ENCODE measurements around the gene RNF44.
"Not testable (repeated sequence)": the region's sequence is repeated elsewhere in the genome, so short reads cannot be mapped to it uniquely, and the experiment has no call there.

Gene RNF44

GRCh38 chr5:176519810-176520720 lies 17.1 kb downstream of the RNF44 start:
- DNase-seq (ENCODE audit: low read depth in 2 of 2): no peak

- no peak for DNase-seq (ENCODE audit: low read depth in 2 of 2)
Observed at GRCh38 chr5:176517053-176517661, 20.0 kb downstream of the RNF44 start.

GRCh38 chr5:176515396-176515795 lies 21.8 kb downstream of the RNF44 start:
- DNase-seq (ENCODE audit: low read depth in 2 of 2): no peak

GRCh38 chr5:176514244-176514950 lies 22.8 kb downstream of the RNF44 start:
- DNase-seq (ENCODE audit: low read depth in 2 of 2): no peak

- no peak for DNase-seq (ENCODE audit: low read depth in 2 of 2)
Observed at GRCh38 chr5:176513788-176514187, 23.4 kb downstream of the RNF44 start.

GRCh38 chr5:176508603-176509002 lies 28.6 kb downstream of the RNF44 start:
- DNase-seq (ENCODE audit: low read depth in 2 of 2): no peak

GRCh38 chr5:176507911-176508310 lies 29.3 kb downstream of the RNF44 start:
- no peak for DNase-seq (ENCODE audit: low read depth in 2 of 2)

- no peak for DNase-seq (ENCODE audit: low read depth in 2 of 2)
Observed at GRCh38 chr5:176503496-176503895, 33.7 kb downstream of the RNF44 start.

GRCh38 chr5:176501333-176501732 lies 35.9 kb downstream of the RNF44 start:
- DNase-seq (ENCODE audit: low read depth in 2 of 2): no peak

- DNase-seq (ENCODE audit: low read depth in 2 of 2): no peak
Observed at GRCh38 chr5:176500511-176500910, 36.7 kb downstream of the RNF44 start.

- no peak for DNase-seq (ENCODE audit: low read depth in 2 of 2)
Observed at GRCh38 chr5:176499273-176499672, 37.9 kb downstream of the RNF44 start.

GRCh38 chr5:176497852-176498251 lies 39.4 kb downstream of the RNF44 start:
- DNase-seq (ENCODE audit: low read depth in 2 of 2): no peak

- DNase-seq (ENCODE audit: low read depth in 2 of 2): no peak
Observed at GRCh38 chr5:176492431-176492830, 44.8 kb downstream of the RNF44 start.

- DNase-seq (ENCODE audit: low read depth in 2 of 2): no peak
Observed at GRCh38 chr5:176491901-176492300, 45.3 kb downstream of the RNF44 start.

GRCh38 chr5:176491101-176491502 lies 46.1 kb downstream of the RNF44 start:
- no peak for DNase-seq (ENCODE audit: low read depth in 2 of 2)

GRCh38 chr5:176490301-176490700 lies 46.9 kb downstream of the RNF44 start:
- DNase-seq (ENCODE audit: low read depth in 2 of 2): no peak

GRCh38 chr5:176489077-176489476 lies 48.1 kb downstream of the RNF44 start:
- no peak for DNase-seq (ENCODE audit: low read depth in 2 of 2)

- not testable (repeated sequence) for DNase-seq (ENCODE audit: low read depth in 2 of 2)
Observed at GRCh38 chr5:176487160-176487559, 50.0 kb downstream of the RNF44 start.

- DNase-seq (ENCODE audit: low read depth in 2 of 2): no peak
Observed at GRCh38 chr5:176486189-176486757, 50.9 kb downstream of the RNF44 start.

GRCh38 chr5:176485176-176485575 lies 52.0 kb downstream of the RNF44 start:
- no peak for DNase-seq (ENCODE audit: low read depth in 2 of 2)

- DNase-seq (ENCODE audit: low read depth in 2 of 2): no peak
Observed at GRCh38 chr5:176481711-176482110, 55.5 kb downstream of the RNF44 start.
